HG03108 (cell line): ENCODE measurements around the gene SST.
"Not testable (repeated sequence)": the region's sequence is repeated elsewhere in the genome, so short reads cannot be mapped to it uniquely, and the experiment has no call there.

Source experiments
- ATAC-seq: cut with Tn5 transposase; IDR thresholded peaks from one replicate; pipeline ENCODE4 v1.9.1; 2021; ENCODE audit warnings: moderate library complexity; ENCODE audit not compliant: unreplicated experiment

The SST gene

DNA sequence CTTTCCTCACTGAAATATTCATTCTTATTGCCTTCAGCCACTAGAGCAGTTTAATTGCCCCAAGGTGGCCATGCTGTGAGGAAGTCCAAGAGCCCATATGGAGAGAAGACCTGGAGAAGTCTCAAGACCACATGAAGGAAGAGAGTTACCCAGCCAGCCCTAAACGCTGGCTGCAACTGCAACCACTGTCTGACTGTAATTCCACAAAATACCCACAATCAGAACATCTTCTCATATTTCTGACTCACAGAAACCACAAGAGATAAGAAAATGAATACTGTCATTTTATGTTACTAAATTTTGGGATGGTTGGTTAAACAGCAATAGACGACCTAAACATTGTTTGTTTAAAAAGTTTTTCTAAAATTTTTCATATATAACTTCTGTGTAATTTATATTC lies 14.7 kb upstream of the SST start:
- no peak for ATAC-seq

DNA sequence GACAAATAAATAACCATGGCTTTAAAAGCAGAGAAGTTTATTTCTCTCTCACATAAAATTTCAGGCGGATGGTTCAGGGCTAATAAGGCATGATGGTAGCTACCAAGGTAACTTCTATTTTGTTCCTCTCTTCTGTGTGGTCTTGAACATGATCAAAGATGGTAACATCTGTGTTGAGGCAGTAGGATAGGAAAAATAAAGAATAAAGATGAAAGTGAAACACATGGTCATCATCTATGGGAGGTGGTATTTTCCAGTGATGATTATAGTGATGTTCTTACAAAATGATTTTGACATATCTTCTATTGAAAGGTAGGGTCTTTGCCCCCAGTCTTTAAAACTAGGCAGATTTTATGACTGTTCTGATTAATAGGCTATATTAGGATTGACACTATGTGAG lies 14.2 kb upstream of the SST start:
- ATAC-seq: no peak

DNA sequence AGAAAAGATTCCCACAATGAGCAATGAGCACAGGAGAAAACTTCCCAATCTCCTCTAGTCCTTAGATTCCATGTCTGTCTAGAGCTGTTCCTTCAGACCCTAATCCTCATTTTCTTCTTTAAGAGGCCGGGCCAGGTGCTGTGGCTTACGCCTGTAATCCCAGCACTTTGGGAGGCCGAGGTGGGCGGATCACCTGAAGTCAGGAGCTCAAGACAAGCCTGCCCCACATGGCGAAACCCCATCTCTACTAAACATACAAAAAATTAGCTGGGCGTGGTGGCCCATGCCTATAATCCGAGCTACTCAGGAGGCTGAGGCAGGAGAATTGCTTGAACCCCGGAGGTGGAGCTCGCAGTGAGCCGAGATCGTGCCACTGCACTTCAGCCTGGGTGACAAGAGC lies 11.6 kb upstream of the SST start:
- ATAC-seq: not testable (repeated sequence)

DNA sequence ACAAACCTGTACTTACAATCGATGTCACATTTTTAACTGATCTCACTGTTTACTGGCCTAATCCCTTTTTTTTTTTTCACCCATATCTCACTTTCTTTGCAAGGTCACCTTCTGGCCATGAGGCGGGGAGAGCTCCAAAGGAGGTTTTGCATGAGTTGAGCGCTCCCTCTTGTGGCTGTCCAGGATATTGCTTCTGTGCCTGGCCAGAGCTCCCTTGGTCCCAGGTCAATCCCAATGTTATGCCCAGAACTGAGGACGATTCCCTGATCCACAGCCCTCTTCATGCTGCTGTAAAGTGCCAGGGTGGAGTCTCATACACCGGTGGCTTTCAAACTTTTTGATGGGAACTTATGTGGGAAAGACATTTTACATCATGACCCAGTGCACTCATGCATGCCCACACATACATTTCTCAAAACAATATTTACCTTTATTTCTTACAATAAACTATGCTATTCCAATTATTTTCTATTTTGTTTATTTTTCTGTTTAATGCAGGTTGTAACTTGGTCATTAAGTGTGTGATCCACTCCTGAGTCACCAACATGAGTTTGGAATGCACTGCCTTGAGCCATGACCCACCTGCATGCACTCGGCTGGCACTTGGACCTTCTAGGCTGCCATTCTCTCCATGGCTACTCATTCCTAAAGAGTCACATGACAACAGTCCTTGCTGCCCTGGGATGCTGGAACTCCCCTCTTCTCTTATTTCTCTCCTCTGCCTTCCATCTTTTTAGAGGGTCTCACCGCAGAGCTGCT lies 9.6 kb upstream of the SST start:
- ATAC-seq: peak; percentile 59

DNA sequence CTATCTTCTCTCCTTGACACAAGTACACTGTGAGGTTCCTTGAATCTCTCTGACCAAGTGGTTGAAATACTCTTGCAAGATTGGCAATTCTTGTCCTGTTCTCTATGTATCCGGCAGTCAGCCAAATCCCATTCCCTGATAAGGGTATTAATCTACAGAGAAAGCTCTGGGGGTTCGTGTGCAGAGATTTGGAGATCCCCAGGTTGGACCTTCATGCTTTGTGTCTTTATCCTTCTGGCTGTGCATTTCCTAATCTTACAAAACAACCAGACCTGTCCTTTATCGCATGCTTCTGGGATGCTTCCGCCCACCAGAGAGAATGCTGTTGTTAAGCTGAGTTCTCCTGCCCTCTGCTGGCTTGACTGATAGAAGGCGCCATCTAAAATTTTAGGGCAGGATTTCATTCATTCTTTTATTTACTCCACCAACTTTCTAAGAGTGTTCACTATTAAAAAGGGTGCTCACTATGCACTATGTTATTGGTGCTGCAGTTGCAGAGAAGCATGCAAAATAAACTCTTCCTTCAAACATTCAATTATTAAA lies 8.6 kb upstream of the SST start:
- no peak for ATAC-seq

DNA sequence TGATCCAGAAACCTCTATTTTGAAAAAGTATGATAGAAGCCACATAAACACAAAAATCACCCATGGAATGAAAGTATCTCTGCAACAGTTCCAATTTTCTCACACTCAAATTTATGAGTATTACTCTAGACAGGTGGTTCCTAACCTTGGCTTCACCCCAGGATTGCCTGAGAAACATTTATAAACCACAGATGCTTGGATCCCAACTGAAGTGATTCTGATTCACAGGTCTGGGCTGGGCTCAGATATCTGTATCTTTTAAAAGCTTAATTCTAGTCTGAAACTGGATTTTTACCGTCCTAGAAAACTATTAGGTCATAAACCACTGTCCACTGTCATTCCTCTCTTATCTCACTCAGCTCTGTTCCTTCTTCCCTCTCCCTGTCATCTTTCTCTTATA lies 7.4 kb upstream of the SST start:
- ATAC-seq: no peak

DNA sequence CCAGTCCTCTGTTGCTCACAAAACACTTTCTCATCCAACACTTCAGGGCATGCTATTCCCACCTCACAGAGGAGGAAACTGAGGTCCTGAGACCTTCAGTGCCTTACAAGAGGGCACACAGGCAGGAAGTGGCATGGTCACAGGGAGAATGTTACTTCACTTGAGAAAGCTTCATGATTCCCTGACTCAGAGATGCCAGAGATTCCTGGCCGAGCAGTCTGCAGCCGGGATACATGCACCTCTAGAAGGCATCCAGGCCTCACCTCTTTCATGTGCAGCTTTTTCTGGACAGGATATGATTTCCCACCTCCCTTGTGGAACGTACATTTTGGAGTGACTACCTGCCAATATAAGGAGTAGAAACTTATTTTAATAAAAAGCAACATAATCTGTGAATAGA lies 2.8 kb upstream of the SST start:
- no peak for ATAC-seq

DNA sequence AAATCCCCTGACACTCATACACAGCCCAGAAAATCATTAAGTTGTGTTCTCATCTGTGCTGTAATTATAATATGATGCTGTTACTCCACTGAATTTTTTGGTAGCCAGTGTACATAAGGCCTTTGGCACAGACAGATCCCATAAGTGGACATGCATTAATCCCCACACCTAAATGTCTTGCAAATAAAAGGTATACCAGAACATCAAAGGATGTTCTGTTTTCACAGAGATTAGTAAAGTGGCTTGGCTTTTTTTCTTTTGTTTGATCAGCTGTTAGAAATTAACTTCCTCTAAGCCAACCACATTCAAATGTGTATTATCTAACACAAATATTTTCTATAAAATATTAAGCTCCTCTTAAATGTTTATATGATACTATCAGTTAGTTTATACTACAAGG lies 2.7 kb downstream of the SST start:
- no peak for ATAC-seq

DNA sequence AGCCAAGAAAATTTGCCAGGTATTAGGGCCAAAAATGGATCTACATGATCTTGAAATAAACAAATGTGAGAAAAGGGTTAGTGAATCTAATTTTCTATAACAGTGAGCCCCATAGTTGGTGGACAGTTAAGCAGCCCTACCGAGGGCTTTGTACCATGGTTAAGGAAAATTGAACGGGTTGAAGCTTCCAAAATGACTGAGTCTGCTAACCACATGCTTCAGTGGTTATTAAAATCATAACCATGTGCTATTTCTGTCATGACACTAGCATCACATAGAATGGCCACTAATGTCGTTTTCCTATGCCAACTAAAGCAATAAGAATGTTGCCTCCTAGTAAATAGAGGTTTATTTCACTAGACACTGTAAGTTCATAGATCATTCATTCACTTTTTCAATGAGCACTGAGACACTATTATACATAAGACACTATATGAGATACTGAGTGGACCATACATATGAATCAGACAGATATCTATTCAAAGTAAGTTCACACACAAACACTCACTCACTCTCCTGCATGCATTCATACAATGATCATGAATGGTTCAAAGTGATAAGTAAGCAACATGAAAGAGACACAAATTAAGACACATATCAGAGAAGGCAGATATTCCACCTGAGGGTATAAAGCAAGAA lies 4.3 kb downstream of the SST start:
- ATAC-seq: no peak

DNA sequence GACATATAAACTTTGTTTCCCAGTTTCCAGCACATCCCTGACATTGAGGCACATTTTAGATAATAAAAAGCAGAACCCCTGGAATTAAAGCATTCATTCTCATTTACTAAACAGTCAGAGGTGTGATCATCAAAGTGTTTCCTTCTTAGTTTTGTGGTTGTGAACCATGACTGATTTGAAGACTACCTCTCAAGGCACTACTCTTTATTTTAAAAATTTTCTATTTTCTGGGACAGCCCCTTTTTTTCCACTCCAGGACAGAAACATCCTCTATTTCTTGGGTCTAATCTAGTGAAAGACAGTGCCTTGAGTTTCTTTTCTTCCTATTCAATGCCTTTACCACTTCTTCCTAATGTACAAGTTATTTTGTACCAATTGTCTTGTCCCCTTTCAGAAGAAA lies 5.2 kb downstream of the SST start:
- ATAC-seq: no peak

DNA sequence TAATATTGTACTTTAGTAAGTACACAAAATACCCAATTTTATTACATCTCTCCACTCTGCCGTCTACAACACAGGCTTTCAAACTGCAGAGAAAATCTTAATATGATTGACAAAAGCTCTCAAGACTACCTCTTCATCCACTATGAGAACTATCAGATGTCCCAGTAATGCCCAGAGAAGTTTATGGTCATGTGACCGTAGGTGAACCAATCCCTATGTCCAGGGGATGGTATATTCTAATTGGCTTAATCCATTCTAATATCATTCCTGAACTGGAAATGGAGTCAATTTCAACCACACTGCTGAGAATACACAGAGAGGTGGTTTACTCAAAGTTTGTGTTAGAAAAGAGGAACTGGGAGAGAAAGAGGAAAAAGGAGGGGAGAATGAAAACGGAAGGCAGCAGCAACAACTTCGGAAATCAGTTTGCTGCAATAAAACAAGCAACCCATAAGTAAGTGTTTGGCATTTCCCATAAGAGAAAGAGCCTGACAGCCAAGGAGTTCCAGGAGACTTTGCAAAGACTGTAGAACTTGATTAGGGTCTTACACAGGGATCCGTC lies 7.3 kb downstream of the SST start:
- no peak for ATAC-seq

DNA sequence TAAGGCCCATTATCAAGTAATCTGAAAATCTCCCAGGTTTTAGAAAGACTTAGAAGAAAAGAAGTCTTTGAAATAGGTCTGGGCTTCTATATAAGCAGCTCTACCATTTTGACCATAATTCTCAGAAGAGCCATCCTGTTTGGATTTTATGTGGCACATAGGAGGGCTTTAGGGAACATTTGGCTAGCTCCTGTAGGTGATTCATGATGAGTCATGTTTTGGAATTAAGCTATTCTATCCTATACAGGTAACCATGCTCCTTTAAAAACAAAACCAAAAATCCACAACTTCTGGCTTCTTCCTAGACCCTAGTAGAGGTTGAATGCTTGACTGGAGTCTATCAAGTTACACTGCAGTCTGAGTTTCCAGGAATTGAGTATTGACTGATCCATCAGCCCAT lies 8.9 kb downstream of the SST start:
- ATAC-seq: no peak

DNA sequence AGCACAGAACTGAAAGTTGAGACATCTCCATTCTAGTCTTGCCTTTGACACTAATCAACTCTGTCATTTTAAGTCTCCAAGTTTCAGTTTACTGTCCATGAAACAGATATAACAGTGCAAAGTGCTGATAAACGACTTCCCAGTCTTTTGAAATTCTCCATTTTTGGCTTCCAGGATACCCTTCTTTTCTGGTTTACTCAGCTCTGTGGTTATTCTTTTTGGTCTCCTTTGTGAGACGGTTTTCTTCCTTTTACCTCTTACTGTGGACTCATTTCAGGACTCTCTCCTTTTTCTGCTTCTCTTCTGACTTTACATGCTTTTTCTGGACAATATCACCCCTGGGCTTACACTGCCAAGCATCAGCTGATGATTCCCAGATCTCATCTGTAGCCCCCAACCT lies 18.9 kb downstream of the SST start:
- no peak for ATAC-seq

DNA sequence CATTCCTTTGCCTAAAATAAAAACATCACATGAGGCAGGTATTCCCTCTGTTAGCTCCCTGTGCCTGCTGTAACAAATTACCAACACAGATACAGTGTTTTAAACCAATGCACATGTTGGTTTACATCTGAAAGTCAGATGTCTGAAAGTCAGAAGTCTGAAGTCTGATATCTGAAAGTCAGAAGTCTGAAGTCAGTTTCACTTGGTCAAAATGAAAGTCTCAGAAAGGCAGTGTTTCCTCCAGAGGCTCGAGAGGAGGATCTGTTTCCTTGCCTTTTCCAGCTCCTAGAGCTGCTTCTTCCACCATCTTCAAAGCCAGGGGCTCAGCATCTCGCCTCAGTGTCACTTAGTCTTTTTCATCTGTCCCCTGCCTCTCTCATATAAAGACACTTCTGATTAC lies 22.0 kb downstream of the SST start:
- peak; percentile 90 for ATAC-seq

DNA sequence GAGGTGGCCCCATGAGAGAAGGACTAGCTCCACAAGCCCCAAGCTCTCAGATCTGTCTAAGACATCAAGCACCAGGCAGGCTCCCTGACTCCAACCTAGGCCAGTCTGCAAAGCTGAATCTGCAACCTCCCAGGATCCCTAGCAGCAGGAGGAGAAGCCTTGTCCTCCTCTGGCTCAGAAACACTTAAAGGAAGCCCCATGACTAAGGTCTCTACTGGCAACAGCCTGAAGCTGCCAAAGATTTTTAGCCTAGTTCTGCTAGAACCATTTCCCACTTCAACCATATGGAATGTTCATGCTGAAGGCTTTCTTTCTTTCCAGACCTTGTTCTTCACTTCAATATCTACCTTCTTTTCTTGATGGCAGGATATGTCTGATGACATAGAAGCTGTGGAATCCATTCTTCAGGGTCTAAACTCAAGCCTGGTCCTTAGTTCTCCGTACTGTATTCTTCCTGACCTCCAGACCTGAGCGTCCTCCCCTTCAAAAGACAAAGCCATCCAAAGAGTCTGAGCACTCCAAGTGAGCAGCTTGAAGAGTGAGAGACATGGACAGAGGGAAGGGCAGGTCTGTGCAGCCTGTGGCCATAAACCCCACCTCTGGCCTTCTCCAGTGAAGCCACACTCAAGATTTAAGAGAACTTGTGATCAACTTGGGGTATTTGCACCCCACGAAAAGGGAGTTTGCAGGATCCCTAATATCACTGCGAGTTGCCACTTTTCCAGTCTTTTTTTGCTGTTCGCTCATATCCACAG lies 23.1 kb downstream of the SST start:
- no peak for ATAC-seq

DNA sequence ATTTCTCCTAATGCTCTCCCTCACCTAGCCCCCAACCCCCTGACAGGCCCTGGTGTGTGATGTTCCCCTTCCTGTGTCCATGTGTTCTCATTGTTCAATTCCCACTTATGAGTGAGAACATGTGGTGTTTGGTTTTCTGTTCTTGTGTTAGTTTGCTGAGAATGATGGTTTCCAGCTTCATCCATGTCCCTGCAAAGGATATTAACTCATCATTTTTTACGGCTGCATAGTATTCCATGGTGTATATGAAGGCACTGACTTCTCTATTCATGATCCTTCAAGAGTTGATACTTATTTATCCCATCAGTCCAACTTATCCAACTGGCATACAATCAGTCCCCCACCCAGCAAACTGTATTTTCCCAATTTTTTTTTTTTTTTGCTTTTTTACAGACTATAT lies 24.8 kb downstream of the SST start:
- not testable (repeated sequence) for ATAC-seq

DNA sequence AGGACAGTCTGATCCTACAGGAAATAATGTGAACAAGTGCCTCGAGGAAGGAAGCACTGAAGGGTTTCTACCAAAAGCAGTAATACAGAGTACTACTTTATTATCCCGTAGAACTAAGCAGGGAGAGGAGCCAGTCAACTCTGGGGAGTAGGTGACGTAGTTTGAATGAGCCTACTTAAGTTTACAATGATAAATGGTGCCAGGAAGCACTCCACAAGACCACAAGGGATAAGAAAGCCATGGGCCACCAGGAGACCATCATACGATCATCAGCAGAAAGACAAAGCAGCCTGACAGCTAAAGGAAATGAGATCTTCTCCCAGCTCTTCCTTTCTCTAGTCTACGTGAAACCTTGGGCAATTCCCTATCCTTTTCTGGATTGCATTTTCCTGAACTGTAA lies 27.3 kb downstream of the SST start:
- ATAC-seq: no peak

DNA sequence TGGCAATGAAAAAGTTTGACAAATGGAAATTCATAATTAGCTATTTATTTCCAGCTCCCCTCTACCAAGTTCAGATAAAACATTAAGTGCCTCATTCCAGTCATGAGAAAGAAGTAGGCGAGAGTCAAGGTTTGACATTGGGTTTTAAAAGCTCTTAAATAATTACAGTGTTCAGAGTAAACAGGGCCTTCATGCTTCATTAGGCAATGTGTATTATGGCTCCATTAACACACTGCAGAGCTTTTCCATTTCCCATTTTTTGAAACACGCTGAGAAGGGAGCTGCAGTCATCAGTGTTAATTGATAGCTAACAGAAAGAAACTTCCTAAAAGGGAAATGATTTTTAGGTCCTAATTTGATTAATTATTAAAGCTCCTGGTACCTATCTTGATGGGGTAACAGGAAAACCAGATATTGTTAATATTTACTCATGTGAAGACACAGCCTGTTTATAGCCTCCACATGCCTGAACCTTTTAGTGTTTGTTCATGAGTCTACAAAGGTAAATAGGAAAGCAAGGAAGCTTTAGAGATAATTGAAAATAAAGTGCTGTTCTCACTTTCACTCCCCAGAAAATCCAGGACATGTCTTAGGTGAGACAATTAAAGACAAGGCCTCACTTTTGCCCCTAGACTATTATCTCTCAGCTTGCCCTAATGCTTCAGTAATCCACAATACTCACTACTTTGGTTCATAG lies 28.7 kb downstream of the SST start:
- ATAC-seq: no peak

DNA sequence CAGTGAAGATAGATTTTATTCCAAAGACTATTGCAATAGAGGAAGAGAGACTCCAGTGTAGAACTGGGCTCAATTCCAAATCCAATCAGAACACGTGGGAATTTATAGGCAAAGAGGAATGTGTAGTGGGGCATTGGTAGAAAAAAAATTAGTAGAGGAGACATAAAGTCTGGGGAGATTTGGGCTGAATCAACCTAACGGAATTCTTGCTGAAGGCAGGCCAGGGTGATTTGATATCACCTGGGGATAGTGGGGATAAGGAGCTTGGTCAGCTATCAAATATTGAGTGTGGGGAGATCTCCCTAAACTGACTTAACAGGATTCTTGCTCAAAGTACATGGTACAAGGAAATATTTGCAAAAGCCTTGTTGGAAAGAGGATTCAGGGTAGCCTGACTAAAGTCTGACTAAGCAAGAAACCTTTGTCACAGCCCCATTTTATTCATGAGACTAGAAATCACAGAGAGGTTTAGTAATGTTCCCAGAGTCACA lies 29.6 kb downstream of the SST start:
- no peak for ATAC-seq

DNA sequence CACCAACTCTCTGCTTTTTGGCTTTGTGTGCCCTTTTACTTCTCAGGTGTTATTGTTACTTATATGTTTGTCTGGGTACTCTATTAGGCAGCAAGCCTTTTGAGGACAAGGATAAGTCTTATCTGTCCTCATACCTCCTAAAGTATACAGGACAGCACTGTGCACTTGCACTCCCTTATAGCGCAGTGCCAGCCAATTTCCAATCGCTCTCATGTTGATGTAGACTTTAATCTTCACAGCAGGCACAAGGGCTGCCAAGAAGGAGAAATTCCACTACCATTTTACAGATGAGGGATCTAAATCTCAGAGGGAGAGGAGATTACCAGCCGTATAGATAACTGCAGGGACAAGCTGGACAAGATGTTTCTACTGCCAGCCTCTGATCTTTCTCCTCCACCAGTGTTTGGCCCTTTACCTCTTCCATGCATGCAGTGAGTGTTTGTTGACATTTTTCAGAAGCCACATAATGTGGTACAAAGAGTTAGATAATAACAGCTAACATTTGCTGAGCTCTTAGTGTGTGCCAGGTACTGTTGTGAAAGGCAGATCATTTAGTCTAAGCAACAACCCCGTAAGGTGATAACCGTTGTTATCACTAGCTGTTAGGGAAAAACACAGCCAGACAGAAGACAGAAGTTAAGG lies 30.1 kb downstream of the SST start:
- no peak for ATAC-seq
